GM12891 (cell line): ENCODE measurements around the gene GPC5.

Source experiments
- POLR2A ChIP-seq: IDR thresholded peaks from 2 replicates; pipeline ENCODE4 v1.6.1; 2011; ENCODE audit warnings: low read depth, low read length, control low read depth
- TAF1 ChIP-seq: IDR thresholded peaks from 2 replicates; pipeline ENCODE4 v1.6.1; 2011; ENCODE audit warnings: low read depth, low read length, control low read depth

GRCh38 chr13:91598655-91599054, 200.2 kb downstream of the GPC5 start:
- no peak for TF ChIP-seq POLR2A
- no peak for TF ChIP-seq TAF1
